ENCODE results near the gene SARDH. TPM values are rescaled to one million over a fixed set of nuclear protein-coding genes. Genes with fewer than 3 reads are reported as not detected.

Gene SARDH
- total and polyA plus RNA-seq, 11 donors: 0.19 to 1.7 (median 0.69) TPM

DNA sequence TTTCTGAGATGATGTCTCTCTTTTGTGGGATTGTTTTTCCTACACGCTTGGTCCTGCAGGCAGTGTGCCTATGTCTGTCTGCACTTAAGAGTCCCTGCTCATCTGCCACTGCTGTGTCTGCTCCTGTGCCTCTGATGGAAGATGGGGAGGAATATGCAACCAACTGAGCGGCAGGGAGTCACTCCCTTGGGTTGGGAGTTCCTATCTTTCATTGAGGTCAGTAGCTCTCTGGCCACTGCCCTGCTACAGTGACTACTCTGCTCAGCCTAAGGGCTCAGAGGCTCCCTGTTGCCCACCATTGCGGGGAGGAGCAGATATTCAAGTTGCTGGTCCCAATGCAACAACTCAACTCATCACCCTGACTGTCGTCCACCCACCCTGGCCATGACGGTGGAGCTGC is 115.6 kb downstream of the SARDH start:
- H3K27me3 ChIP-seq: peaks cover 0 to 48% (median 8%) of the 10 kb centered on the region in 9 donors
- WGBS, 4 donors: 43 to 72% (median 47%) methylated on average over 4 to 5 of the region's 5 CpGs
- no peaks in the 10 kb centered on the region for H3K36me3 ChIP-seq
- no peak overlapping the region for H3K4me3 ChIP-seq
- no peak for DNase-seq
- no peak for TF ChIP-seq POLR2A (IDR thresholded peaks at IDR 0.05)
- TF ChIP-seq, protein P1, sequence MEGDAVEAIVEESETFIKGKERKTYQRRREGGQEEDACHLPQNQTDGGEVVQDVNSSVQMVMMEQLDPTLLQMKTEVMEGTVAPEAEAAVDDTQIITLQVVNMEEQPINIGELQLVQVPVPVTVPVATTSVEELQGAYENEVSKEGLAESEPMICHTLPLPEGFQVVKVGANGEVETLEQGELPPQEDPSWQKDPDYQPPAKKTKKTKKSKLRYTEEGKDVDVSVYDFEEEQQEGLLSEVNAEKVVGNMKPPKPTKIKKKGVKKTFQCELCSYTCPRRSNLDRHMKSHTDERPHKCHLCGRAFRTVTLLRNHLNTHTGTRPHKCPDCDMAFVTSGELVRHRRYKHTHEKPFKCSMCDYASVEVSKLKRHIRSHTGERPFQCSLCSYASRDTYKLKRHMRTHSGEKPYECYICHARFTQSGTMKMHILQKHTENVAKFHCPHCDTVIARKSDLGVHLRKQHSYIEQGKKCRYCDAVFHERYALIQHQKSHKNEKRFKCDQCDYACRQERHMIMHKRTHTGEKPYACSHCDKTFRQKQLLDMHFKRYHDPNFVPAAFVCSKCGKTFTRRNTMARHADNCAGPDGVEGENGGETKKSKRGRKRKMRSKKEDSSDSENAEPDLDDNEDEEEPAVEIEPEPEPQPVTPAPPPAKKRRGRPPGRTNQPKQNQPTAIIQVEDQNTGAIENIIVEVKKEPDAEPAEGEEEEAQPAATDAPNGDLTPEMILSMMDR (IDR thresholded peaks at IDR 0.05): no peak
- intact Hi-C loops (cut with DNase I): no loop called here
- H3K27ac ChIP-seq: no peak overlapping the region
- H3K4me1 ChIP-seq: no peaks in the 10 kb centered on the region
- ATAC-seq: no peak
- peaks cover 0 to 19% (median 4%) of the 10 kb centered on the region in 12 donors for H3K9me3 ChIP-seq

DNA sequence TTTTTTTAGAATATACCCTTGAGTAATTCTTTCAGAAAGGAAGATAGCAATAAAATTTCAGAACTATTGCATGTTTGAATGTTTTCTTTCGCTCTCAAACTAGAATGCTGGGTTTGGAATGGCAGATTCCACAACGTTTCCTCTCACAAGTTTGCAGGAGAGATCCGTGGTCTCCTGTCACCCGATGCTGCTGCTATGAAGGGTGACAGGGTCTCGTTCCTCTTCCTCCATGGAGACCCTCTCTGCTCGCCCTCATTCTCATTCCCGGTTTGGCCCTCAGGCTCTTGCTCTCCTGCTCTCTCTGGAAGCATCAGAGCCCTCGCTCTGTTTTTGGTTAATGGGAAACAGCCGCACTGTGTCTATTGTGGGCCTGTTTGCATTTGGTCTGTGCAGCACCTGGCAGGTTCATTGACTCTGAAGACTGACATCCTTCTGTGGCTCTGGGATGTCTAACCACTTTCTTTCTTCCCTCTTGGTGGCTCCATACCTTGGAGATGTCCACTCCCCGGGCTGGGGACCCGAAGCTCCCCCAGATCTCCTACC is 116.4 kb downstream of the SARDH start:
- Histone ChIP-seq H3K36me3 (no peaks in the 10 kb centered on the region), H3K4me3 (no peak overlapping the region), H3K27me3 (peaks cover 0 to 56% (median 11%) of the 10 kb centered on the region in 9 donors), H3K27ac (no peak overlapping the region), H3K4me1 (no peaks in the 10 kb centered on the region), H3K9me3 (peaks cover 0 to 19% (median 4%) of the 10 kb centered on the region in 12 donors)
- ATAC-seq: no peak
- intact Hi-C loops (cut with DNase I): no loop called here
- DNase-seq: no peak
- TF ChIP-seq, protein P1 (IDR thresholded peaks at IDR 0.05): no peak
- TF ChIP-seq POLR2A (IDR thresholded peaks at IDR 0.05): no peak
- 72 to 76% (median 74%) methylated on average over 11 of the region's 11 CpGs for WGBS, 4 donors

DNA sequence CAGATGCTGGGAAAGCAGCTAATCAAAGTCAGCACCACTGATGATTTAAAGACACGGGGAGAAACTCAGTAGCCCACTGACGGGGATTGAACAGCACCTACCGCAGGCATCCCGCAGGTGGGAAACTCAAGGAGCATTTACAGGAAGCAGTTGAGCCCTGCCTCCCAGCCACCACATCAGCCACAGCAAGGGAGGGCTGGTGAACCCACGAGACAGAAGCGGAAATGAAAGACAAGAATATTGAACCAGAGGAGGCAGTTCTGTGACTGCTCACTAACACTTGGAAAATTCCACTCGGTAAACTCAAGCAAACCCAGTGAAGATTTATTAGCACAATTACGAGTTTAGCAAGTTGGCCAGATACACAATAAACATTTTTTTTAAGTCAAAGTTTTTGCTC is 118.4 kb downstream of the SARDH start:
- H3K4me3 ChIP-seq: no peak overlapping the region
- H3K27ac ChIP-seq: no peak overlapping the region
- H3K36me3 ChIP-seq: no peaks in the 10 kb centered on the region
- DNase-seq (no peak), ATAC-seq (no peak)
- 27 to 36% (median 31%) methylated on average over 8 of the region's 8 CpGs for WGBS, 4 donors
- TF ChIP-seq, protein P1 (IDR thresholded peaks at IDR 0.05): no peak
- TF ChIP-seq POLR2A (IDR thresholded peaks at IDR 0.05): no peak
- H3K4me1 ChIP-seq: no peaks in the 10 kb centered on the region
- intact Hi-C loops (cut with DNase I): no loop called here
- peaks cover 9 to 76% (median 25%) of the 10 kb centered on the region in 9 donors for H3K27me3 ChIP-seq
- H3K9me3 ChIP-seq: no peaks in the 10 kb centered on the region

DNA sequence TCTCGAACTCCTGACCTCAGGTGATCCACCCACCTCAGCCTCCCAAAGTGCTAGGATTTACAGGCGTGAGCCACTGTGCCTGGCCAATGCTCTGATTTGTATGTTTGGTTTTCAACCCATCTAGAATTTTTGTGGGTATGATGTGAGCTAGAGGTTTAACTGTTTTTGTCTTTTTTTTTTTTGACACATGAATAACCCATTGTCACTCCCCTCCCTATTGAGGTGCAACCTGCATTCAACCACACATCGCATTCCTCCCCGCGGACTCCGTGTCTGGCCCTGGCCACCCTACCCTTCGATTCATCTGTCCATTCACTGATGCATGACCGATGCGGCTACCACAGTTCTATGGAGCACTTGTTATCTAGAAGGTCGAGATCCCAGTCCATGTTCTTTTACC is 119.4 kb downstream of the SARDH start:
- H3K27me3 ChIP-seq: peaks cover 12 to 70% (median 26%) of the 10 kb centered on the region in 9 donors
- 84 to 87% (median 86%) methylated on average over 10 of the region's 10 CpGs for WGBS, 4 donors
- no peaks in the 10 kb centered on the region for H3K36me3 ChIP-seq
- TF ChIP-seq, protein P1 (IDR thresholded peaks at IDR 0.05): no peak
- no peak for TF ChIP-seq POLR2A (IDR thresholded peaks at IDR 0.05)
- H3K4me3 ChIP-seq: no peak overlapping the region
- ATAC-seq: no peak
- H3K27ac ChIP-seq: no peak overlapping the region
- H3K9me3 ChIP-seq: no peaks in the 10 kb centered on the region
- DNase-seq: no peak
- intact Hi-C loops (cut with DNase I): no loop called here
- H3K4me1 ChIP-seq: no peaks in the 10 kb centered on the region

Data from heart left ventricle (tissue), 16 donors.